Transverse colon (tissue), 4 donors: ENCODE results near the gene ARHGAP24. TPM values are rescaled to one million over a fixed set of nuclear protein-coding genes. Genes with fewer than 3 reads are reported as not detected.
A peak's percentile ranks its signal among the peaks of the same experiment; 100 is the strongest.

Source experiments
- DNase-seq: peaks from one replicate; pipeline ENCODE4 v3.0.0-alpha.2; 2019
- H3K27ac ChIP-seq, 4 donors: fragments of 200-600 bp; sonication (generic); 2 replicates each; pipeline ENCODE4 v1.5.1; 2016 to 2018; ENCODE audit warnings: inconsistent platforms in 4 of 4
- H3K27me3 ChIP-seq: fragments of 200-600 bp; sonication (generic); 2 replicates; pipeline ENCODE4 v1.5.1; 2017; ENCODE audit warnings: inconsistent platforms
- H3K36me3 ChIP-seq, 4 donors: fragments of 200-600 bp; sonication (generic); 2 replicates each; pipeline ENCODE4 v1.5.1; 2017 to 2019; ENCODE audit warnings: inconsistent platforms in 4 of 4
- H3K4me1 ChIP-seq, 4 donors: fragments of 200-600 bp; sonication (generic); 2 replicates each; pipeline ENCODE4 v1.5.1; 2017 to 2020; ENCODE audit warnings: inconsistent platforms in 4 of 4
- H3K4me3 ChIP-seq, 4 donors: fragments of 200-600 bp; sonication (generic); 1 replicate in 1 of 4; 2 replicates in 3 of 4; pipeline versions ENCODE4 v1.5.1 to v1.6.1; 2017 to 2019; ENCODE audit warnings: inconsistent platforms in 4 of 4
- H3K9me3 ChIP-seq, 2 donors: fragments of 200-600 bp; sonication (generic); 2 replicates each; pipeline ENCODE4 v1.5.1; 2017 to 2019; ENCODE audit warnings: inconsistent platforms in 2 of 2
- EP300 ChIP-seq: sonication (generic); formaldehyde crosslinking; IDR thresholded peaks from one replicate; pipeline ENCODE4 v1.6.1; 2017; ENCODE audit warnings: antibody characterized with exemption, low read depth
- POLR2A ChIP-seq: fragments of 450-650 bp; IDR thresholded peaks from one replicate; pipeline ENCODE4 v1.6.1; 2016; ENCODE audit warnings: antibody characterized with exemption, mild to moderate bottlenecking, moderate library complexity
- POLR2AphosphoS5 ChIP-seq, 3 donors: sonication (generic); formaldehyde crosslinking; IDR thresholded peaks; one replicate each; pipeline ENCODE4 v1.6.1; 2016; ENCODE audit warnings: antibody characterized with exemption in 3 of 3
- WGBS, 2 donors: methylation state at CpG; one replicate each; pipeline ENCODE4 v1.1.5; 2018; ENCODE audit warnings: low coverage in 1 of 2; 5-methylcytosine and 5-hydroxymethylcytosine counted together
- in situ Hi-C, 4 donors: fragments of 200-750 bp; cut with MboI; loops; one replicate each; pipeline versions ENCODE4 v1.15.0 to v1.15.1; 2017; ENCODE audit warnings: low sequenced_read_pairs in 3 of 4, low pct_ligation_motif_present in 1 of 4, low pct_unique_long_range_greater_than_20kb in 1 of 4
- intact Hi-C: fragments of 100-400 bp; cut with DNase I; formaldehyde crosslinking; loops from one replicate; pipeline ENCODE4 v1.15.1; 2023; ENCODE audit warnings: low total_unique reads
- total RNA-seq, 4 donors: library from RNA; depleted of rRNA; stranded (reverse); fragments of >200 nt; gene quantifications; one replicate each; pipeline ENCODE4 v1.1.0, GENCODE V29; 2016
- TF ChIP-seq, protein P1 (sequence below), 5 experiments: fragments of 200-600 bp in 3 of 5; fragments of 450-650 bp in 2 of 5; sonication (generic) in 3 of 5; IDR thresholded peaks; 1 replicate in 2 of 5; 2 replicates in 3 of 5; pipeline ENCODE4 v1.5.1; 2016 to 2017; ENCODE audit warnings: antibody characterized with exemption in 5 of 5, inconsistent platforms in 3 of 5, mild to moderate bottlenecking in 2 of 5, moderate library complexity in 1 of 5

ARHGAP24 gene
- total RNA-seq, 4 donors from 2014 or later, result 4.2 to 32.0 (median 12.6) TPM

DNA sequence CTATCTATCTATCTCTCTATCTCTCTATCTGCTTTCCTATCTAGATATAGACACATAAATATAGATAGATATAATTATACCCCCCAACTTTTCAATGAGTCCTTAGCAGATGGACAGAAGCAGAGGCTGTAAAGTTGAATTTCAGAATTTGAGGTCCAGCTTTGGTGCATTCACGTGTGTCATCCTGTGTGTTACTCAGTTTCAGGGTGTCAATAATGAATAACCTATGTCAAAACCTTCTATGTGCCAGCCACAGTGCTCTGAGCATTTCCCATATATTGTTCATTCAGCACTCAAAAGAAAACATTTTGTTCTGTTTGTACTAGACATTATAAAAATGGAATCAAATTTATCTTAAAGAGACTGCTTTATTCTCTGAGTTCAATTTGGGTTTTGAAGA lies 310.0 kb downstream of the ARHGAP24 start:
- Histone ChIP-seq H3K4me1 (peaks cover 0 to 9% (median 3%) of the 10 kb centered on the region in 4 donors), H3K27ac (no peak overlapping the region), H3K36me3 (no peaks in the 10 kb centered on the region), H3K4me3 (no peak overlapping the region), H3K9me3 (no peaks in the 10 kb centered on the region), H3K27me3 (no peaks in the 10 kb centered on the region)
- no peak for DNase-seq
- in situ Hi-C loops (loop anchor here in 2 of 4 donors (25.0 kb wide), 1 partner anchor 177 kb away; no protein-coding TSS in a partner anchor), intact Hi-C loops (no loop called here)
- no peak for TF ChIP-seq POLR2A
- TF ChIP-seq, protein P1, sequence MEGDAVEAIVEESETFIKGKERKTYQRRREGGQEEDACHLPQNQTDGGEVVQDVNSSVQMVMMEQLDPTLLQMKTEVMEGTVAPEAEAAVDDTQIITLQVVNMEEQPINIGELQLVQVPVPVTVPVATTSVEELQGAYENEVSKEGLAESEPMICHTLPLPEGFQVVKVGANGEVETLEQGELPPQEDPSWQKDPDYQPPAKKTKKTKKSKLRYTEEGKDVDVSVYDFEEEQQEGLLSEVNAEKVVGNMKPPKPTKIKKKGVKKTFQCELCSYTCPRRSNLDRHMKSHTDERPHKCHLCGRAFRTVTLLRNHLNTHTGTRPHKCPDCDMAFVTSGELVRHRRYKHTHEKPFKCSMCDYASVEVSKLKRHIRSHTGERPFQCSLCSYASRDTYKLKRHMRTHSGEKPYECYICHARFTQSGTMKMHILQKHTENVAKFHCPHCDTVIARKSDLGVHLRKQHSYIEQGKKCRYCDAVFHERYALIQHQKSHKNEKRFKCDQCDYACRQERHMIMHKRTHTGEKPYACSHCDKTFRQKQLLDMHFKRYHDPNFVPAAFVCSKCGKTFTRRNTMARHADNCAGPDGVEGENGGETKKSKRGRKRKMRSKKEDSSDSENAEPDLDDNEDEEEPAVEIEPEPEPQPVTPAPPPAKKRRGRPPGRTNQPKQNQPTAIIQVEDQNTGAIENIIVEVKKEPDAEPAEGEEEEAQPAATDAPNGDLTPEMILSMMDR (IDR thresholded peaks at IDR 0.05), result no peak
- no peak for TF ChIP-seq EP300
- no peak for TF ChIP-seq POLR2AphosphoS5 (IDR thresholded peaks at IDR 0.05)
- WGBS, 2 donors, result 82 to 88% methylated on average over 1 of the region's 1 CpG

GRCh38 chr4:85787133-85787532 lies 312.2 kb downstream of the ARHGAP24 start:
- Histone ChIP-seq H3K27ac (peak overlapping the region in 3 of 4 donors; percentile 7 to 31 (median 22)), H3K36me3 (no peaks in the 10 kb centered on the region), H3K4me3 (no peak overlapping the region), H3K27me3 (no peaks in the 10 kb centered on the region), H3K4me1 (peaks cover 0 to 14% (median 3%) of the 10 kb centered on the region in 4 donors), H3K9me3 (no peaks in the 10 kb centered on the region)
- intact Hi-C loops (no loop called here), in situ Hi-C loops (loop anchor here in 2 of 4 donors (25.0 kb wide), 1 partner anchor 175 kb away; no protein-coding TSS in a partner anchor)
- 64 to 76% methylated on average over 2 to 3 of the region's 3 CpGs for WGBS, 2 donors
- no peak for DNase-seq
- peak in 2 of 3 donors; percentile 15 to 32 for TF ChIP-seq POLR2AphosphoS5 (IDR thresholded peaks at IDR 0.05)
- TF ChIP-seq EP300, result no peak

- Histone ChIP-seq H3K36me3 (no peaks in the 10 kb centered on the region), H3K27me3 (no peaks in the 10 kb centered on the region), H3K27ac (no peak overlapping the region), H3K4me3 (no peak overlapping the region), H3K9me3 (no peaks in the 10 kb centered on the region), H3K4me1 (peaks cover 5 to 25% (median 6%) of the 10 kb centered on the region in 4 donors)
- no peak for TF ChIP-seq EP300
- TF ChIP-seq POLR2AphosphoS5 (IDR thresholded peaks at IDR 0.05), result no peak
- TF ChIP-seq POLR2A, result no peak
- TF ChIP-seq, protein P1 (IDR thresholded peaks at IDR 0.05), result no peak
- 55 to 77% methylated on average over 2 of the region's 2 CpGs for WGBS, 2 donors
- intact Hi-C loops (no loop called here), in situ Hi-C loops (loop anchor here in 2 of 4 donors (25.0 kb wide), 1 partner anchor 174 kb away; no protein-coding TSS in a partner anchor)
- DNase-seq, result no peak
Observed at GRCh38 chr4:85788604-85789003, 313.7 kb downstream of the ARHGAP24 start.

DNA sequence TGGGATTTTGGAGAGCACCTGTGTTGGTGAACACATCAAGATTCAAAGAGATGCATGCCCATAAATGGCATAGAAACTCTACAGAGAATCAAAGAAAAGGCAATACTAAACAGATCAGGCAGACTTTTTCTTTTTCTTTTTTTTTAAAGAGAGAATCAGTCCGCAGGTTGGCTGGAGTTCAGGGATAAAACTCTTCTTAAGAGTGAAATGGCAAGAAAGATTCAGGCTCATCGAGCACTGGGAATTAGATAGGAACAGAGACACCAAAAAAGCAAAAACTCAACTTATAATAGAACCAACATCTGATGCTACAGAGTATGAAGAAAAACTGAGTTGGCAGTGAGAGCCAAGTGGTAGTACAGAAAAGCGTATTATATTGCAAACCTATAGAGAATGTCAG lies 314.3 kb downstream of the ARHGAP24 start:
- Histone ChIP-seq H3K4me3 (no peak overlapping the region), H3K27ac (no peak overlapping the region), H3K27me3 (no peaks in the 10 kb centered on the region), H3K4me1 (peaks cover 5 to 19% (median 6%) of the 10 kb centered on the region in 4 donors), H3K9me3 (no peaks in the 10 kb centered on the region), H3K36me3 (no peaks in the 10 kb centered on the region)
- intact Hi-C loops (no loop called here), in situ Hi-C loops (loop anchor here in 2 of 4 donors (25.0 kb wide), 1 partner anchor 173 kb away; no protein-coding TSS in a partner anchor)
- TF ChIP-seq EP300 (no peak), POLR2A (no peak), POLR2AphosphoS5 (IDR thresholded peaks at IDR 0.05) (no peak)
- TF ChIP-seq, protein P1 (IDR thresholded peaks at IDR 0.05), result no peak
- no peak for DNase-seq
- 86 to 89% methylated on average over 3 of the region's 3 CpGs for WGBS, 2 donors
